Measurements from ENCODE around the gene TTC34.

Gene TTC34

DNA sequence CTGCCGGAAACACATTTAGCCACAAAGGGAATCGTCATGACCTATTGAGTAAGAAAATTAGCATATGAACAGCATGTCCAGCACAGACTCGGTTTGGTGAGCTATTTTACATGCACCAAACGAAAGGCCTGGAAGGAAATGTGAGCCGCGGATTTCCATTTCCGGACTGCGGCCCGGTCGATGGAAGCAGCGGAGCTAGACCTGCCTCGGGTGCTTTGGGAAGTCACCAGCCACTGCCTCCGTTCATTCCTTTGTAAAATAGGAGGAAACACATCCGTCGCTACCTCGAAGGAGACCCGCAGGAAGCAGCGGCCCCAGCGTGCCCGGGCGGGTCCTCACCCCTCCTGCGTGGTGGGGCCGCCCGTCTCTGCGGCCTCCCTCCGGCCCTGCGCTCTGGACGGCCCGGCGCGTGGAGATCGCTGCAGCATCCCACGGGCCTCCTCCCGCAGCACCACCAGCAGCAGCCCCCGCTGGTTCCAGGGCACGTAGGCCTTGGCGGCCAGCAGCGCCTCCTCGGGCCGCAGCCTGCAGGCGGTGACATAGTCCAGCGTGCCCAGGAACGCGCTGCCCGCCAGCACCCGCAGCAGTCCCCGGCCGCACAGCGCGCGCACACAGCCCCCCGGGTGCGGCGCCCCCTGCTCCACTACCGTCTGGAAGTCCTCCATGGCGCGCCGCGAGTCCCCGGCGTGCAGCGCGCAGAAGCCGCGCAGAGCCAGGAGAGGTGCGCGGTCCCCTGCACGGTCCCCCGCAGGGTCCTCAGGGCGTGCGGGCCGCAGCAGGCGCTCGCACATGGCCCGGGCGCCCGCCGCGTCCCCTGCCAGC lies 12.1 kb downstream of the TTC34 start:
- TF ChIP-seq POLR2A (IDR thresholded peaks at IDR 0.05; ENCODE audit: low read depth, low read length): no peak
- TF ChIP-seq POLR2AphosphoS5 (IDR thresholded peaks at IDR 0.05; ENCODE audit: low read depth, low read length): no peak
- TF ChIP-seq POU2F2 (IDR thresholded peaks at IDR 0.05; ENCODE audit: low read depth, low read length): no peak
- TF ChIP-seq PAX5 (IDR thresholded peaks at IDR 0.05; ENCODE audit: insufficient read depth, low read length, severe bottlenecking): no peak
- TF ChIP-seq TAF1 (IDR thresholded peaks at IDR 0.05; ENCODE audit: low read depth, low read length): no peak
- no peak for TF ChIP-seq SPI1 (IDR thresholded peaks at IDR 0.05; ENCODE audit: low read depth, low read length)
- no peak for DNase-seq (ENCODE audit: insufficient read length, low spot score)
- no peak for FAIRE-seq

DNA sequence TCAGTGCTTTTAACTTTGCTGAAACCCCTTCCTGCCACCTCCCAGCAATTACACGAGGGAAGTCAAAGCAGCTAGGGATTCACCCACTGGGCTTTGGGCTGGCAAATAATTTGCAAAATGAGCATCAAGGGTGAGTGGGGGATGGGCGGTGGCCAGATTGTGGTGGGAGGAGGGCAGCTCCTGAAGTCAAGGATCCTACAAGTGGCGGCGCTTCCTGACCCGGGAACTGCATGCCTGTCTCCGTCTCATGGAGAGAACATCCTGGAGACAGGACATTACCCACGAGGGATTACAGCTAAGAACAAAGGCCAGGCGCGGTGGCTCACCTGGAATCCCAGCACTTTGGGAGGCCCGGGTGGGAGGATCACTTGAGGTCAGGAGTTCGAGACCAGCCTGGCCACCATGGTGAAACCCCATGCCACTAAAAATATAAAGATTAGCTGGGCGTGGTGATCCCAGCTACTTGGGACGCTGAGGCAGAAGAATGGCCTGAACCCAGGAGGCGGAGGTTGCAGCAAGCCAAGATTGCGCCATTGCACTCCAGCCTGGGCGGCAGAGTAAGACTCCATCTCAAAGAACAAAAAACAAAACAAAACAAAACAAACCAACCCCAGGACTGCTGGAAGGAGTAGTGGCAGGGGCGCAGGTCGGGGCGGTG lies 12.9 kb downstream of the TTC34 start:
- DNase-seq (ENCODE audit: insufficient read length, low spot score) (no peak), FAIRE-seq (no peak)
- TF ChIP-seq POLR2AphosphoS5 (IDR thresholded peaks at IDR 0.05; ENCODE audit: low read depth, low read length) (no peak), POLR2A (IDR thresholded peaks at IDR 0.05; ENCODE audit: low read depth, low read length) (no peak), TAF1 (IDR thresholded peaks at IDR 0.05; ENCODE audit: low read depth, low read length) (no peak), POU2F2 (IDR thresholded peaks at IDR 0.05; ENCODE audit: low read depth, low read length) (no peak), SPI1 (IDR thresholded peaks at IDR 0.05; ENCODE audit: low read depth, low read length) (no peak), PAX5 (IDR thresholded peaks at IDR 0.05; ENCODE audit: insufficient read depth, low read length, severe bottlenecking) (no peak)

DNA sequence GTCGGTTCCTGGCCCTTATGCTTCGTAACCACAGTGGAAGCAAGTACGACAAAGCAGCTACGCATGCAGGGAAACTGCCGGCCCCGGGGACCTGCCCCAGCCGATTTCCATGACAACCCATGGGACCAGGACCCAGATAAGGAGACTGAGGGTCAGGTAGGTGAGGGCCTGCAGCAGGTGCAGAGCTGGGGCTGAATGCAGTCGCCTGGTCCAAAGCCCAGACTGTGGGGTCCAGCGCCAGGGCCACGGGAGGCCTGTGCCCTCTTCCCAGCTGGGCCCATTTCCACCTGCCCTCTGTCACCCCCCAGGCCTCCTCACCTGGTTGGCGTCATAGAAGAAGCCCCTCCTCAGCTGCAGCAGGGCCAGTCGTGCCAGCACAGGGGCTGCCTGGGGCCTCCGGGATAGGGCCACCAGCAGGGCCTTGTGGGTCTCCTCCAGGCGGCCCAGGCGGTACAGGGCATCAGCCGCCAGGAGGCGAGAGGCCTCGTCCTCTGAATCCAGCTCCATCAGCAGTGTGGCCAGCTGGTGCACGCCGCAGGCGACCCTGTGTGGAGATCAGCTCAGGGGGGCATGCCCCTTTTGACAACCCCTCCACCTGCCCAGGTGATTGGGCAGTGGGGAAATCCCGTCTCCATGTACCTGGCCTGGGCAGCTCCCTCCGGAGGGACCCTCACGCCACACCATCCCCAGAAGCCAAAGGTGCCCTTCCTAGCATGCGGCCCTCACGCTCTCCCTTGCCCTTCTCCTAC lies 14.2 kb downstream of the TTC34 start:
- DNase-seq (ENCODE audit: insufficient read length, low spot score) (no peak), FAIRE-seq (no peak)
- no peak for TF ChIP-seq TAF1 (IDR thresholded peaks at IDR 0.05; ENCODE audit: low read depth, low read length)
- TF ChIP-seq PAX5 (IDR thresholded peaks at IDR 0.05; ENCODE audit: insufficient read depth, low read length, severe bottlenecking): no peak
- no peak for TF ChIP-seq POLR2AphosphoS5 (IDR thresholded peaks at IDR 0.05; ENCODE audit: low read depth, low read length)
- no peak for TF ChIP-seq SPI1 (IDR thresholded peaks at IDR 0.05; ENCODE audit: low read depth, low read length)
- TF ChIP-seq POLR2A (IDR thresholded peaks at IDR 0.05; ENCODE audit: low read depth, low read length): no peak

DNA sequence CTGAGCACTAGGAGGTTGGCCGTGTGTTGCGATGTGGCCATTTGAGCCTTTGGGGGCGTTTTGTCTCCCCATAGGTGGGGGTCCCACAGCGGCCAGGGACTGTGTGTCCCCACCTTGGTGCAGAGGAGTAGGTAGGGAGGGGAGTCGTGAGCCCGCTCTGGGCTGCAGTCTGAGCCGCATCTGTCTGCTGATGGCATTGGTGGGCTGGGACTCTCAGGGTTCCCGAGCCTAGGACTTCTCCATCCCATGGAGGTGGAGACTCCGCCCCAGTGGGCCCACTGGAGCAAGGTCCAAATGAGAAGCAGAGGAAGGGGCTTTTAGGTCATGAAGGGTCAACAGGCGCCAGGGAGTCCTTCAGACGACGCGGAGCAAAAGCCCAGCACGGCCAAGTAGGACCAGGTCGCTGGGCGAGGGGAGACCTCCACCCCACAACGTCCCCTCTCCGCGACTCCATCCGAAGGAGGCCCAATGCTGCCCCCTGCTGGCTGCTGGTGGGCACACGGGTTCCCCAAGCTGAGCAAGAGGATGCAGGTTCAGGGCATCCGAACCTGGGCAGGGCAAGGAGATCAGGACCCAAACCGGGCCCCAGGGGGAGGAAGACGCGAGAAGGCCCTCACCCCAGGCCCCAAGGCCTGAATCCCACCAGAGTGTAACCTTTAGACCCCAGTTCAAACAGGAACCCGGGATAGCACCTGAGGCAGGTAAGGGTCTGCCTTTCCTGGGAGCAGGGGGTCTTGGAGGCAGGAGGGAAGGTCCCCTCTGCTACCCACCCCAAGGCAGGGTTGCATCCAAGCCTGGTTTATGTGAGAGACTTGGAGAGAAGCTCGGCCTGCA lies 14.9 kb downstream of the TTC34 start:
- peak; percentile 31 for FAIRE-seq
- peak; percentile 81 for DNase-seq (ENCODE audit: insufficient read length, low spot score)
- TF ChIP-seq PAX5 (IDR thresholded peaks at IDR 0.05; ENCODE audit: insufficient read depth, low read length, severe bottlenecking) (no peak), POLR2AphosphoS5 (IDR thresholded peaks at IDR 0.05; ENCODE audit: low read depth, low read length) (no peak), POLR2A (IDR thresholded peaks at IDR 0.05; ENCODE audit: low read depth, low read length) (no peak), POU2F2 (IDR thresholded peaks at IDR 0.05; ENCODE audit: low read depth, low read length) (no peak), TAF1 (IDR thresholded peaks at IDR 0.05; ENCODE audit: low read depth, low read length) (no peak), SPI1 (IDR thresholded peaks at IDR 0.05; ENCODE audit: low read depth, low read length) (no peak)

DNA sequence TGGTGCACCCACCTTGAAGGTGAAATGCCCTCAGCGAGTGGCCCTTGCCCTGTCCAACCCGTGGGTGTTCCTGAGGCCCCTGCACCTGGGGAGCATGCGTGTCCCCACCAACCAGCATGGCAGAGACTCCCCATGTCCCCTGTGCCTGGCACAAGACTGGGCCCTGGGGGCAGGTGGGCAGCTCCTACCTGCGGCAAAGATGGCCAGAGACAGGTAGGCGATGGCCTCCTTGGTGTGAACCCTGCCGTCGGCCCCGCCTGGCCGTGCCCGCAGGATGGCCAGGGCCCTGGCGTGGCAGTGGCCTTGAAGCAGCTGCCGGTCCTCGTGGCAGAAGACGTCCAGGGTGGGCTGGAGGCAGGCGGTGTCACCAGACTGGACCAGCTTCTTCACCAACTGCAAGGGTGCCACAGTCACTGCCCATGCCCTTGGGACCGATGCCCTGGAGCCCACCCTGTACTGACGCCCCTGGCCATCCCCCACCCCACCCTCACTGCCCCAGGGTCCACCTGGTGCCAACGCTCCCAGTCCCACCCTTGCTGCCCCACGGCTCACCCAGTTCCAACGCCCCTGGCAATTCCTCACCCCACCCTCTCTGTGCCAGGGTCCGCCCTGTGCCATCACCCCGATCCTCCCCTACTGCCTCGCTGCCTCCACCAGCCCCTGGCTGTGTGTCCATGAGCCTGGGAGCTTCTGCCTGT lies 15.7 kb downstream of the TTC34 start:
- TF ChIP-seq SPI1 (IDR thresholded peaks at IDR 0.05; ENCODE audit: low read depth, low read length) (no peak), POLR2A (IDR thresholded peaks at IDR 0.05; ENCODE audit: low read depth, low read length) (no peak), POLR2AphosphoS5 (IDR thresholded peaks at IDR 0.05; ENCODE audit: low read depth, low read length) (no peak), TAF1 (IDR thresholded peaks at IDR 0.05; ENCODE audit: low read depth, low read length) (no peak), PAX5 (IDR thresholded peaks at IDR 0.05; ENCODE audit: insufficient read depth, low read length, severe bottlenecking) (no peak)
- DNase-seq (ENCODE audit: insufficient read length, low spot score) (no peak), FAIRE-seq (no peak)

DNA sequence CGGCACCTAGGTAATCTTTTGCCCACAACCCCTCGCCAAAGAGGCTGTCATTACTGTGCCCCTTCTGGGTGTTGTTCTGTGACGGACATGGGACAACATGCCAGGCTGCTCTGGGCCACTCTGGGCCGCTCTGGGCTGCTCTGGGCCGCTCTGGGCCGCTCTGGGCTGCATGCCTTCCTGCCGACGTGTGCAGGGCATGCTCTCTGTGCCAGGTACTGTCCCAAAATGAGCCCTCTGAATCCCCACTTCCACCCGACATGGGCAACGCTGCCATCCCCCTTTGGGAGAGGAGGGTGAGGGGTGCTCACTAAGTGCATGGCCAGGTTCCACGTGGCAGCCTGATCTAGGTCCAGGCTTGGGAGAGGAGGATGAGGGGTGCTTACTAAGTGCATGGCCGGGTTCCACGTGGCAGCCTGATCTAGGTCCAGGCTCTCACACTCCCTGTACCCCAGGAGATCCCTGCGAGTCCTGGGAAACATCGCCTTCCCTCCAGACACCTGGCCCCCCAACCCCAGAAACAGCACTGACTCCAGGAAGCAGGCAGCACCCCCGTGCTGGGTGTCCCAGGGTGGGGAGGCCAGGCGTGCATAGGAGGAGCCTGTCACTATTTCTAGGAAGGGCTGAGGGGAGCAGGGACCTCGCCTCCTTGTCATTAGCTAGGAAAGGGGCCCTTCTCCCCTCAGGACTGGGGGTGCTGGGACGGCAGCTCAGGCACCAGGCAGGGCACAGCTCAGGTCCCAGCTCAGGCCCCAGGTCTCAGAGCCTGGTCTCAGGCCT lies 16.5 kb downstream of the TTC34 start:
- DNase-seq (ENCODE audit: insufficient read length, low spot score): no peak
- TF ChIP-seq POLR2A (IDR thresholded peaks at IDR 0.05; ENCODE audit: low read depth, low read length): no peak
- TF ChIP-seq POLR2AphosphoS5 (IDR thresholded peaks at IDR 0.05; ENCODE audit: low read depth, low read length): no peak
- no peak for TF ChIP-seq PAX5 (IDR thresholded peaks at IDR 0.05; ENCODE audit: insufficient read depth, low read length, severe bottlenecking)
- TF ChIP-seq POU2F2 (IDR thresholded peaks at IDR 0.05; ENCODE audit: low read depth, low read length): no peak
- no peak for TF ChIP-seq TAF1 (IDR thresholded peaks at IDR 0.05; ENCODE audit: low read depth, low read length)
- FAIRE-seq: no peak

DNA sequence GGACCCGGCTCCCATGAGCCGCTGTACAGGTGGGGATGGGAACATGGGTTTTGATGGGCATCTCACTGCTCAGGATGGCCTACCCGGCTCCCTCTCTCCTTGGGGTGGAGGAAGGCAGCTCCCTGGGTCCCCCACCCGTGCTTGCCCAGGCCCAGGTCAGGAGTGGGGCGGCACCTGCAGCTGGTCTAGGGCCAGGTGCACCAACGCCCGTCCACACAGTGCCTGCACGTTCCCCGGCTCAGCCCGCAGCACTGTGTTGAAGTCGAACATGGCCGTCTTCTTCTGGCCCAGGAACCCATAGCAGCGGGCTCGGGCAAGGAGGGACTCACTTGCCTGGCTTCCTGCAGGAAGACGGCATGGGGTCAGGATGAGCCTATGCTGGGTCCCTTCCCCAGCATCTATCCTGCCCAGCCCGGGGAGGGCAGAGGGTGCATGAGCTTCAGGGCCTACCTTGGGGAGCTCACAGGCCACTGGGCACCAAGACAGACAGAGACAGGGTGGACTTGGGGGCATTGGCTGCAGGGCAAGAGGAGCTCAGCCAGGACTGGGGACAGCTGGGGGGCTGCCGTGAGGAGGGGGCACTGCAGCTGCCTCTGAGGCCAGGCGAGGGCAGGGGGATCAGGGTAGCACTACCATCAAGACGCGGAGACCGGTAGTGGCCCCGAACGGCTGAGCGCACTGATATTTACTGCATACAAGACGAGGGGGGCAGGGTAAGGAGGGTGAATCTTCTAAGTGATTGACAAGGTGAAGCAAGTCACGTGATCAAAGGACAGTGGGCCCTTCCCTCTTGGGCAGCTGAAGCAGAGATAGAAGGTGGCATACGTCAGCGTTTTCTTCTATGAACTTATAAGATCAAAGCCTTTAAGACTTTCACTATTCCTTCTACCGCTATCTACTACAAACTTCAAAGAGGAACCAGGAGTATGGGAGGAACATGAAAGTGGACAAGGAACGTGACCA lies 17.8 kb downstream of the TTC34 start:
- TF ChIP-seq PAX5 (IDR thresholded peaks at IDR 0.05; ENCODE audit: insufficient read depth, low read length, severe bottlenecking) (no peak), POU2F2 (IDR thresholded peaks at IDR 0.05; ENCODE audit: low read depth, low read length) (no peak), TAF1 (IDR thresholded peaks at IDR 0.05; ENCODE audit: low read depth, low read length) (no peak), POLR2A (IDR thresholded peaks at IDR 0.05; ENCODE audit: low read depth, low read length) (no peak), SPI1 (IDR thresholded peaks at IDR 0.05; ENCODE audit: low read depth, low read length) (no peak), POLR2AphosphoS5 (IDR thresholded peaks at IDR 0.05; ENCODE audit: low read depth, low read length) (no peak)
- FAIRE-seq (no peak), DNase-seq (ENCODE audit: insufficient read length, low spot score) (no peak)
